ENCODE data around the gene PINLYP. TPM values are rescaled to one million over a fixed set of nuclear protein-coding genes. Genes with fewer than 3 reads are reported as not detected.

The PINLYP gene
- total and polyA plus RNA-seq, 2 of the 13 experiments (the other 11 are each of a cell fraction or from before 2014, with no cell fraction given), result 0.21 to 0.24 TPM

GRCh38 chr19:43526884-43527859, 48.4 kb upstream of the PINLYP start, which contains the start of gene ETHE1 (continued):
- TF ChIP-seq ZNF230 (CRISPR knock-in tag; IDR thresholded peaks at IDR 0.05), result no peak
- TF ChIP-seq SATB2 (CRISPR knock-in tag; IDR thresholded peaks at IDR 0.05), result no peak
- TF ChIP-seq, protein P1, sequence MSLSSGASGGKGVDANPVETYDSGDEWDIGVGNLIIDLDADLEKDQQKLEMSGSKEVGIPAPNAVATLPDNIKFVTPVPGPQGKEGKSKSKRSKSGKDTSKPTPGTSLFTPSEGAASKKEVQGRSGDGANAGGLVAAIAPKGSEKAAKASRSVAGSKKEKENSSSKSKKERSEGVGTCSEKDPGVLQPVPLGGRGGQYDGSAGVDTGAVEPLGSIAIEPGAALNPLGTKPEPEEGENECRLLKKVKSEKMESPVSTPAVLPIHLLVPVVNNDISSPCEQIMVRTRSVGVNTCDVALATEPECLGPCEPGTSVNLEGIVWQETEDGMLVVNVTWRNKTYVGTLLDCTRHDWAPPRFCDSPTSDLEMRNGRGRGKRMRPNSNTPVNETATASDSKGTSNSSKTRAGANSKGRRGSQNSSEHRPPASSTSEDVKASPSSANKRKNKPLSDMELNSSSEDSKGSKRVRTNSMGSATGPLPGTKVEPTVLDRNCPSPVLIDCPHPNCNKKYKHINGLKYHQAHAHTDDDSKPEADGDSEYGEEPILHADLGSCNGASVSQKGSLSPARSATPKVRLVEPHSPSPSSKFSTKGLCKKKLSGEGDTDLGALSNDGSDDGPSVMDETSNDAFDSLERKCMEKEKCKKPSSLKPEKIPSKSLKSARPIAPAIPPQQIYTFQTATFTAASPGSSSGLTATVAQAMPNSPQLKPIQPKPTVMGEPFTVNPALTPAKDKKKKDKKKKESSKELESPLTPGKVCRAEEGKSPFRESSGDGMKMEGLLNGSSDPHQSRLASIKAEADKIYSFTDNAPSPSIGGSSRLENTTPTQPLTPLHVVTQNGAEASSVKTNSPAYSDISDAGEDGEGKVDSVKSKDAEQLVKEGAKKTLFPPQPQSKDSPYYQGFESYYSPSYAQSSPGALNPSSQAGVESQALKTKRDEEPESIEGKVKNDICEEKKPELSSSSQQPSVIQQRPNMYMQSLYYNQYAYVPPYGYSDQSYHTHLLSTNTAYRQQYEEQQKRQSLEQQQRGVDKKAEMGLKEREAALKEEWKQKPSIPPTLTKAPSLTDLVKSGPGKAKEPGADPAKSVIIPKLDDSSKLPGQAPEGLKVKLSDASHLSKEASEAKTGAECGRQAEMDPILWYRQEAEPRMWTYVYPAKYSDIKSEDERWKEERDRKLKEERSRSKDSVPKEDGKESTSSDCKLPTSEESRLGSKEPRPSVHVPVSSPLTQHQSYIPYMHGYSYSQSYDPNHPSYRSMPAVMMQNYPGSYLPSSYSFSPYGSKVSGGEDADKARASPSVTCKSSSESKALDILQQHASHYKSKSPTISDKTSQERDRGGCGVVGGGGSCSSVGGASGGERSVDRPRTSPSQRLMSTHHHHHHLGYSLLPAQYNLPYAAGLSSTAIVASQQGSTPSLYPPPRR (CRISPR knock-in tag; IDR thresholded peaks at IDR 0.05; ENCODE audit: borderline replicate concordance), result 0 out of 2 replicates have a peak, but pooled peaks have one; percentile 48
- TF ChIP-seq ZNF543 (CRISPR knock-in tag; IDR thresholded peaks at IDR 0.05), result no peak
- no peak for TF ChIP-seq ATAD3A (CRISPR knock-in tag; IDR thresholded peaks at IDR 0.05)
- TF ChIP-seq KDM5B (CRISPR knock-in tag; IDR thresholded peaks at IDR 0.05; ENCODE audit: borderline replicate concordance), result peak; percentile 70; the same call in 1 of the 2 replicates
- no peak for TF ChIP-seq HOXD1 (CRISPR knock-in tag; IDR thresholded peaks at IDR 0.05)
- TF ChIP-seq GTF2F1 (IDR thresholded peaks at IDR 0.05; ENCODE audit: low read length), result no peak
- TF ChIP-seq PTBP1 (IDR thresholded peaks at IDR 0.05; ENCODE audit: low read depth, low read length, poor library complexity, severe bottlenecking), result no peak
- TF ChIP-seq, protein P2, sequence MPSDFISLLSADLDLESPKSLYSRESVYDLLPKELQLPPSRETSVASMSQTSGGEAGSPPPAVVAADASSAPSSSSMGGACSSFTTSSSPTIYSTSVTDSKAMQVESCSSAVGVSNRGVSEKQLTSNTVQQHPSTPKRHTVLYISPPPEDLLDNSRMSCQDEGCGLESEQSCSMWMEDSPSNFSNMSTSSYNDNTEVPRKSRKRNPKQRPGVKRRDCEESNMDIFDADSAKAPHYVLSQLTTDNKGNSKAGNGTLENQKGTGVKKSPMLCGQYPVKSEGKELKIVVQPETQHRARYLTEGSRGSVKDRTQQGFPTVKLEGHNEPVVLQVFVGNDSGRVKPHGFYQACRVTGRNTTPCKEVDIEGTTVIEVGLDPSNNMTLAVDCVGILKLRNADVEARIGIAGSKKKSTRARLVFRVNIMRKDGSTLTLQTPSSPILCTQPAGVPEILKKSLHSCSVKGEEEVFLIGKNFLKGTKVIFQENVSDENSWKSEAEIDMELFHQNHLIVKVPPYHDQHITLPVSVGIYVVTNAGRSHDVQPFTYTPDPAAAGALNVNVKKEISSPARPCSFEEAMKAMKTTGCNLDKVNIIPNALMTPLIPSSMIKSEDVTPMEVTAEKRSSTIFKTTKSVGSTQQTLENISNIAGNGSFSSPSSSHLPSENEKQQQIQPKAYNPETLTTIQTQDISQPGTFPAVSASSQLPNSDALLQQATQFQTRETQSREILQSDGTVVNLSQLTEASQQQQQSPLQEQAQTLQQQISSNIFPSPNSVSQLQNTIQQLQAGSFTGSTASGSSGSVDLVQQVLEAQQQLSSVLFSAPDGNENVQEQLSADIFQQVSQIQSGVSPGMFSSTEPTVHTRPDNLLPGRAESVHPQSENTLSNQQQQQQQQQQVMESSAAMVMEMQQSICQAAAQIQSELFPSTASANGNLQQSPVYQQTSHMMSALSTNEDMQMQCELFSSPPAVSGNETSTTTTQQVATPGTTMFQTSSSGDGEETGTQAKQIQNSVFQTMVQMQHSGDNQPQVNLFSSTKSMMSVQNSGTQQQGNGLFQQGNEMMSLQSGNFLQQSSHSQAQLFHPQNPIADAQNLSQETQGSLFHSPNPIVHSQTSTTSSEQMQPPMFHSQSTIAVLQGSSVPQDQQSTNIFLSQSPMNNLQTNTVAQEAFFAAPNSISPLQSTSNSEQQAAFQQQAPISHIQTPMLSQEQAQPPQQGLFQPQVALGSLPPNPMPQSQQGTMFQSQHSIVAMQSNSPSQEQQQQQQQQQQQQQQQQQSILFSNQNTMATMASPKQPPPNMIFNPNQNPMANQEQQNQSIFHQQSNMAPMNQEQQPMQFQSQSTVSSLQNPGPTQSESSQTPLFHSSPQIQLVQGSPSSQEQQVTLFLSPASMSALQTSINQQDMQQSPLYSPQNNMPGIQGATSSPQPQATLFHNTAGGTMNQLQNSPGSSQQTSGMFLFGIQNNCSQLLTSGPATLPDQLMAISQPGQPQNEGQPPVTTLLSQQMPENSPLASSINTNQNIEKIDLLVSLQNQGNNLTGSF (CRISPR knock-in tag; IDR thresholded peaks at IDR 0.05), result no peak
- TF ChIP-seq ZNF333 (CRISPR knock-in tag; IDR thresholded peaks at IDR 0.05; ENCODE audit: borderline replicate concordance), result no peak
- peak; percentile 78 for TF ChIP-seq YY1 (IDR thresholded peaks at IDR 0.05; ENCODE audit: insufficient read depth, insufficient replicate concordance, low read depth, low read length)
- no peak for TF ChIP-seq ZBTB3 (CRISPR knock-in tag; IDR thresholded peaks at IDR 0.05; ENCODE audit: borderline replicate concordance, low read depth)
- TF ChIP-seq ZEB1 (IDR thresholded peaks at IDR 0.05; ENCODE audit: insufficient replicate concordance, low read depth), result no peak
- no peak for TF ChIP-seq SMARCC2 (IDR thresholded peaks at IDR 0.05)
- no peak for TF ChIP-seq POLR2AphosphoS2 (IDR thresholded peaks at IDR 0.05; ENCODE audit: low read depth, low read length)
- peak; percentile 90 for TF ChIP-seq ZMYM3 (CRISPR knock-in tag; IDR thresholded peaks at IDR 0.05)
- no peak for TF ChIP-seq CENPT (CRISPR knock-in tag; IDR thresholded peaks at IDR 0.05; ENCODE audit: low read depth)
- TF ChIP-seq KLF16 (CRISPR knock-in tag; IDR thresholded peaks at IDR 0.05), result peak in 1 of 2 experiments; percentile 69; a peak in 1 of 4 replicates

All from HepG2 (cell line).